GM19463 (cell line): Measurements from ENCODE around the gene ELAVL4.
"Not testable (repeated sequence)": the region's sequence is repeated elsewhere in the genome, so short reads cannot be mapped to it uniquely, and the experiment has no call there.

ENCODE experiments used
- ATAC-seq: cut with Tn5 transposase; IDR thresholded peaks from one replicate; pipeline ENCODE4 v1.9.1; 2021; ENCODE audit warnings: mild to moderate bottlenecking, moderate library complexity; ENCODE audit not compliant: unreplicated experiment

ELAVL4 gene

GRCh38 chr1:50112193-50112592 lies 3.5 kb downstream of the ELAVL4 start:
- ATAC-seq = no peak

- ATAC-seq = no peak
Observed at GRCh38 chr1:50123071-50123470, 14.4 kb downstream of the ELAVL4 start.

- no peak for ATAC-seq
Observed at GRCh38 chr1:50126927-50127715, 18.4 kb downstream of the ELAVL4 start.

- no peak for ATAC-seq
Observed at GRCh38 chr1:50129201-50129600, 20.5 kb downstream of the ELAVL4 start.

- no peak for ATAC-seq
Observed at GRCh38 chr1:50132347-50132894, 23.7 kb downstream of the ELAVL4 start.

GRCh38 chr1:50135716-50136115 lies 27.0 kb downstream of the ELAVL4 start:
- no peak for ATAC-seq

GRCh38 chr1:50139339-50140181 lies 30.8 kb downstream of the ELAVL4 start:
- no peak for ATAC-seq

GRCh38 chr1:50140182-50140447 lies 31.4 kb downstream of the ELAVL4 start:
- ATAC-seq = no peak

- no peak for ATAC-seq
Observed at GRCh38 chr1:50147191-50147850, 38.6 kb downstream of the ELAVL4 start.

- no peak for ATAC-seq
Observed at GRCh38 chr1:50148142-50148923, 39.6 kb downstream of the ELAVL4 start.

GRCh38 chr1:50152236-50152635 lies 43.5 kb downstream of the ELAVL4 start:
- ATAC-seq = no peak

- no peak for ATAC-seq
Observed at GRCh38 chr1:50155541-50155940, 46.8 kb downstream of the ELAVL4 start.

GRCh38 chr1:50156241-50157010 lies 47.7 kb downstream of the ELAVL4 start:
- no peak for ATAC-seq

GRCh38 chr1:50157306-50157941 lies 48.7 kb downstream of the ELAVL4 start:
- no peak for ATAC-seq

- no peak for ATAC-seq
Observed at GRCh38 chr1:50158421-50158820, 49.7 kb downstream of the ELAVL4 start.

GRCh38 chr1:50163680-50164079 lies 55.0 kb downstream of the ELAVL4 start:
- ATAC-seq = no peak

- not testable (repeated sequence) for ATAC-seq
Observed at GRCh38 chr1:50166351-50166750, 57.6 kb downstream of the ELAVL4 start.

- no peak for ATAC-seq
Observed at GRCh38 chr1:50172299-50172698, 63.6 kb downstream of the ELAVL4 start.

GRCh38 chr1:50174101-50174500 lies 65.4 kb downstream of the ELAVL4 start:
- ATAC-seq = no peak
